Sigmoid colon (tissue), 4 donors: ENCODE data around the gene CAPN12.

ENCODE experiments used
- CTCF ChIP-seq, 4 experiments: fragments of 450-650 bp in 3 of 4; fragments of 200-600 bp in 1 of 4; IDR thresholded peaks; one replicate each; pipeline ENCODE4 v1.5.1; 2016 to 2019; ENCODE audit warnings: antibody characterized with exemption in 4 of 4, mild to moderate bottlenecking in 3 of 4, moderate library complexity in 2 of 4
- EP300 ChIP-seq, 4 donors: sonication (generic); formaldehyde crosslinking; IDR thresholded peaks; one replicate each; pipeline ENCODE4 v1.6.1; 2017; ENCODE audit warnings: antibody characterized with exemption in 4 of 4
- POLR2AphosphoS5 ChIP-seq, 4 donors: sonication (generic); formaldehyde crosslinking; IDR thresholded peaks; one replicate each; pipeline ENCODE4 v1.6.1; 2017; ENCODE audit warnings: antibody characterized with exemption in 4 of 4

DNA sequence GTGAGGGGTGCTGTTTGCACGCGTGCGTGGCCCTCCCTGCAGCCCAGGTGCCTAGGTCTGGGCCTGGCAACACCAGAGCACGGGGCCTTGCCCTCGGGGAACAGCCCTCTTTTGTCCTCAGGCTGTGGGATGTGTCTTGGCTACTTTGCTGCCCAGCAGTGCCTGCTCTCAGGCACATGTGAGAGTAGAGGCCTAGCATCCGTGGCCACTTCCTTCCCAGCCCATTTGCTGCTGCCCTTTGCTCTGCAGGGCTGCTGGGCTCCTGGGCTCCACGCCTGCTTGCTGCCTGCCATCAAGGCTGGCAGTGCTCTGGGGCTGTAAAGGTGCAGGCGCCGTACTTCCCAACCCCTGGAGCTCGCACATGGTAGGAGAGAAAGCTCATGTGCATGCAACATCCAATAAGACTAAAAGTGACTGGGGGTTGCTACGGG lies 46.6 kb downstream of the CAPN12 start:
- TF ChIP-seq POLR2AphosphoS5 (IDR thresholded peaks at IDR 0.05) = no peak
- TF ChIP-seq CTCF (IDR thresholded peaks at IDR 0.05) = no peak
- no peak for TF ChIP-seq EP300 (IDR thresholded peaks at IDR 0.05)
